SH-SY5Y (cell line): ENCODE results near the gene WDR7.

ENCODE experiments used
- GATA2 ChIP-seq: IDR thresholded peaks from 2 replicates; pipeline ENCODE4 v1.6.1; 2011; ENCODE audit warnings: mild to moderate bottlenecking, low read depth, low read length
- GATA3 ChIP-seq: IDR thresholded peaks from 2 replicates; pipeline ENCODE4 v1.6.1; 2011; ENCODE audit warnings: low read depth, mild to moderate bottlenecking, low read length, moderate library complexity

GRCh38 chr18:56643381-56643780, 7.8 kb upstream of the WDR7 start:
- TF ChIP-seq GATA2 (no peak), GATA3 (no peak)
